Astrocyte (in vitro differentiated cells and primary cell): ENCODE data around the gene CDC20B.
"Not testable (repeated sequence)": the region's sequence is repeated elsewhere in the genome, so short reads cannot be mapped to it uniquely, and the experiment has no call there.

Source experiments
- CTCF ChIP-seq: IDR thresholded peaks from 2 replicates; pipeline ENCODE4 v1.5.1; 2011; ENCODE audit warnings: low read depth, mild to moderate bottlenecking, inconsistent platforms, low read length, moderate library complexity; ENCODE audit not compliant: insufficient read depth
- EZH2 ChIP-seq: IDR thresholded peaks from 2 replicates; pipeline ENCODE4 v1.6.1; 2012; ENCODE audit warnings: mild to moderate bottlenecking, low read length, inconsistent platforms; ENCODE audit not compliant: insufficient read depth

- not testable (repeated sequence) for TF ChIP-seq EZH2, CTCF
These were observed 67.0 kb downstream of the CDC20B start for GRCh38 chr5:55105976-55106375.
